ENCODE measurements around the gene SLMAP. TPM values are rescaled to one million over a fixed set of nuclear protein-coding genes. Genes with fewer than 3 reads are reported as not detected.

The SLMAP gene
- total and polyA plus RNA-seq, 2 of the 13 experiments (the other 11 are each of a cell fraction or from before 2014, with no cell fraction given), result 24.0 to 48.3 TPM

GRCh38 chr3:57929988-57930387 lies 173.9 kb downstream of the SLMAP start:
- WGBS (ENCODE audit: low lambda C conversion rate), result 98% methylated on average over 2 of the region's 2 CpGs
- intact Hi-C loops (cut with micrococcal nuclease; ENCODE audit: unreplicated experiment), result no loop called here
- FAIRE-seq (no peak), ATAC-seq (no peak), DNase-seq (ENCODE audit: low spot score) (no peak)
- POLR2A ChIA-PET, result no interaction called here
- H2AFZ ChIP-seq (ENCODE audit: low read length), result no peak overlapping the region
- H3K4me3 ChIP-seq (replicated peaks in 1 of 3; ENCODE audit: insufficient read depth in 1 of 3, low read depth in 2 of 3, low read length in 3 of 3), result no peak overlapping the region
- H3K36me3 ChIP-seq (replicated peaks in 1 of 2; ENCODE audit: control insufficient read depth in 1 of 2, insufficient read depth in 2 of 2, low read length in 2 of 2), result peaks cover 6 to 21% of the 10 kb centered on the region in 2 experiments
- no peaks in the 10 kb centered on the region for H3K9me3 ChIP-seq (ENCODE audit: low read length)
- no TSS peak for BruUV-seq (replicated peaks)
- in situ Hi-C loops (cut with HindIII; ENCODE audit: extremely low pct_ligation_motif_present, low pct_unique_long_range_greater_than_20kb), result no loop called here
- H3K79me2 ChIP-seq (ENCODE audit: insufficient read depth, low read length), result no peaks in the 10 kb centered on the region
- H3K9ac ChIP-seq (ENCODE audit: insufficient read depth, low read depth, low read length), result no peak overlapping the region
- H3K4me1 ChIP-seq (ENCODE audit: insufficient read depth, low read length), result no peaks in the 10 kb centered on the region
- H3K4me2 ChIP-seq (ENCODE audit: low read depth, low read length), result no peak overlapping the region
- no peaks in the 10 kb centered on the region for H3K27me3 ChIP-seq (ENCODE audit: control insufficient read depth in 1 of 2, insufficient read depth in 2 of 2, low read length in 2 of 2)
- no peak overlapping the region for H3K27ac ChIP-seq (ENCODE audit: extremely low read length, insufficient read depth, low read length)
- no peaks in the 10 kb centered on the region for H4K20me1 ChIP-seq (ENCODE audit: insufficient read depth, low read length)
- CTCF ChIA-PET (ENCODE audit: low intra/inter-chr PET ratio, low total read pairs), result no interaction called here
- TF ChIP-seq FOXO4 (CRISPR knock-in tag; conservative IDR thresholded peaks at IDR 0.05), result no peak
- no peak for TF ChIP-seq ZNF577 (CRISPR knock-in tag; IDR thresholded peaks at IDR 0.05; ENCODE audit: borderline replicate concordance, low read depth)
- no peak for TF ChIP-seq ATF1 (CRISPR knock-in tag; IDR thresholded peaks at IDR 0.05)
- TF ChIP-seq ZNF256 (CRISPR knock-in tag; conservative IDR thresholded peaks at IDR 0.05), result no peak
- no peak for TF ChIP-seq ZNF17 (CRISPR knock-in tag; IDR thresholded peaks at IDR 0.05)
- TF ChIP-seq ZNF33B (CRISPR knock-in tag; IDR thresholded peaks at IDR 0.05), result no peak
- TF ChIP-seq TFAP4 (IDR thresholded peaks at IDR 0.05; ENCODE audit: borderline replicate concordance, low read depth), result no peak
- TF ChIP-seq KLF12 (CRISPR knock-in tag; IDR thresholded peaks at IDR 0.05; ENCODE audit: borderline replicate concordance), result no peak
- no peak for TF ChIP-seq STAT6 (CRISPR knock-in tag; IDR thresholded peaks at IDR 0.05; ENCODE audit: borderline replicate concordance)
- no peak for TF ChIP-seq NPAS2 (CRISPR knock-in tag; IDR thresholded peaks at IDR 0.05; ENCODE audit: borderline replicate concordance)
- TF ChIP-seq PITX1 (CRISPR knock-in tag; IDR thresholded peaks at IDR 0.05), result no peak
- no peak for TF ChIP-seq MIER2 (CRISPR knock-in tag; IDR thresholded peaks at IDR 0.05)
- TF ChIP-seq NR3C1 (CRISPR knock-in tag; IDR thresholded peaks at IDR 0.05), result no peak
- TF ChIP-seq NRL (CRISPR knock-in tag; IDR thresholded peaks at IDR 0.05; ENCODE audit: borderline replicate concordance), result no peak
- no peak for TF ChIP-seq ZNF12 (CRISPR knock-in tag; IDR thresholded peaks at IDR 0.05)
- no peak for TF ChIP-seq ZBTB26 (CRISPR knock-in tag; IDR thresholded peaks at IDR 0.05; ENCODE audit: borderline replicate concordance)
- TF ChIP-seq ZNF576 (CRISPR knock-in tag; IDR thresholded peaks at IDR 0.05), result no peak
